Activated naive CD4-positive, alpha-beta T cell treated with anti-CD3 and anti-CD28 coated beads, Interleukin-2, amount 50 U/mL, for 72 hours (primary cell): ENCODE results near the gene NBPF12. TPM values are rescaled to one million over a fixed set of nuclear protein-coding genes. Genes with fewer than 3 reads are reported as not detected.
A peak's percentile ranks its signal among the peaks of the same experiment; 100 is the strongest.
"Not testable (repeated sequence)": the region's sequence is repeated elsewhere in the genome, so short reads cannot be mapped to it uniquely, and the experiment has no call there.

ENCODE experiments used
- ATAC-seq, 2 donors: fragments of 150-1000 bp; cut with Tn5 transposase; 2 replicates each; pipeline ENCODE4 v1.10.0; 2021; ENCODE audit warnings: mild to moderate bottlenecking in 2 of 2, moderate library complexity in 2 of 2
- DNase-seq, 2 donors: peaks; one replicate each; pipeline ENCODE4 v3.0.0; 2021 to 2022; ENCODE audit warnings: low spot score in 2 of 2
- H3K27ac Mint-ChIP-seq, 2 donors: one replicate each; pipeline ENCODE4 v1.8.0; 2022; ENCODE audit warnings: mild to moderate bottlenecking in 2 of 2, mixed read lengths in 2 of 2
- H3K36me3 Mint-ChIP-seq, 2 donors: one replicate each; pipeline ENCODE4 v1.8.0; 2022; ENCODE audit warnings: mixed read lengths in 2 of 2
- H3K9me3 Mint-ChIP-seq, 2 donors: one replicate each; pipeline ENCODE4 v1.8.0; 2022; ENCODE audit warnings: mixed read lengths in 2 of 2
- total RNA-seq, 2 donors: library from RNA; stranded (reverse); gene quantifications; one replicate each; pipeline ENCODE4 v1.2.3, GENCODE V29; 2022

Gene NBPF12
- total RNA-seq, 2 donors from 2014 or later = 10.3 to 10.5 TPM

- ATAC-seq, DNase-seq, H3K36me3 Mint-ChIP-seq, H3K27ac Mint-ChIP-seq, H3K9me3 Mint-ChIP-seq: not testable (repeated sequence)
These were observed 5.3 kb downstream of the NBPF12 start for GRCh38 chr1:146943342-146943886.

- not testable (repeated sequence) for ATAC-seq, DNase-seq
These were observed 10.0 kb downstream of the NBPF12 start for GRCh38 chr1:146948127-146948526.

GRCh38 chr1:146964340-146964739 lies 26.2 kb downstream of the NBPF12 start:
- ATAC-seq, H3K9me3 Mint-ChIP-seq, H3K36me3 Mint-ChIP-seq, DNase-seq: not testable (repeated sequence)
- peak overlapping the region in 1 of 2 donors; percentile 50 for H3K27ac Mint-ChIP-seq

More at GRCh38 chr1:146948127-146948526, 10.0 kb downstream of the NBPF12 start:
- not testable (repeated sequence) for H3K9me3 Mint-ChIP-seq, H3K36me3 Mint-ChIP-seq, H3K27ac Mint-ChIP-seq

GRCh38 chr1:146966351-146966750 lies 28.2 kb downstream of the NBPF12 start:
- not testable (repeated sequence) for H3K9me3 Mint-ChIP-seq, DNase-seq, ATAC-seq, H3K27ac Mint-ChIP-seq, H3K36me3 Mint-ChIP-seq

GRCh38 chr1:146970656-146971055 lies 32.5 kb downstream of the NBPF12 start:
- ATAC-seq, DNase-seq, H3K36me3 Mint-ChIP-seq, H3K9me3 Mint-ChIP-seq, H3K27ac Mint-ChIP-seq: not testable (repeated sequence)

GRCh38 chr1:146972681-146973080 lies 34.6 kb downstream of the NBPF12 start:
- H3K36me3 Mint-ChIP-seq, DNase-seq, H3K27ac Mint-ChIP-seq, H3K9me3 Mint-ChIP-seq, ATAC-seq: not testable (repeated sequence)

- H3K9me3 Mint-ChIP-seq, H3K27ac Mint-ChIP-seq, DNase-seq, H3K36me3 Mint-ChIP-seq, ATAC-seq: not testable (repeated sequence)
These were observed 47.7 kb downstream of the NBPF12 start for GRCh38 chr1:146985855-146986254.

- H3K27ac Mint-ChIP-seq, DNase-seq, H3K9me3 Mint-ChIP-seq, ATAC-seq, H3K36me3 Mint-ChIP-seq: not testable (repeated sequence)
These were observed 48.3 kb downstream of the NBPF12 start for GRCh38 chr1:146986450-146986849.

GRCh38 chr1:146987502-146987901 lies 49.4 kb downstream of the NBPF12 start:
- not testable (repeated sequence) for DNase-seq, H3K36me3 Mint-ChIP-seq, ATAC-seq, H3K9me3 Mint-ChIP-seq, H3K27ac Mint-ChIP-seq

- not testable (repeated sequence) for ATAC-seq, H3K36me3 Mint-ChIP-seq, DNase-seq, H3K9me3 Mint-ChIP-seq
- peak overlapping the region in 1 of 2 donors; percentile 55 for H3K27ac Mint-ChIP-seq
These were observed 51.3 kb downstream of the NBPF12 start for GRCh38 chr1:146989455-146989854.

- not testable (repeated sequence) for H3K27ac Mint-ChIP-seq, ATAC-seq
- peaks cover 17 to 21% of the 10 kb centered on the region in 2 donors for H3K9me3 Mint-ChIP-seq
These were observed 70.4 kb downstream of the NBPF12 start for GRCh38 chr1:147008495-147008894.

GRCh38 chr1:147026975-147027374 lies 88.9 kb downstream of the NBPF12 start:
- not testable (repeated sequence) for ATAC-seq, H3K27ac Mint-ChIP-seq, H3K36me3 Mint-ChIP-seq, DNase-seq, H3K9me3 Mint-ChIP-seq

More at GRCh38 chr1:147008495-147008894, 70.4 kb downstream of the NBPF12 start:
- H3K36me3 Mint-ChIP-seq = peaks cover 23 to 36% of the 10 kb centered on the region in 2 donors
- DNase-seq = not testable (repeated sequence)

- peak; percentile 79 to 80 for ATAC-seq
- DNase-seq = not testable (repeated sequence)
These were observed 92.0 kb downstream of the NBPF12 start for GRCh38 chr1:147030066-147030653.

GRCh38 chr1:147039916-147040315 lies 101.8 kb downstream of the NBPF12 start:
- Mint-ChIP-seq H3K36me3 (no peaks in the 10 kb centered on the region), H3K9me3 (no peaks in the 10 kb centered on the region), H3K27ac (no peak overlapping the region)
- DNase-seq = no peak
- no peak for ATAC-seq

More at GRCh38 chr1:147030066-147030653, 92.0 kb downstream of the NBPF12 start:
- H3K27ac Mint-ChIP-seq, H3K36me3 Mint-ChIP-seq, H3K9me3 Mint-ChIP-seq: not testable (repeated sequence)

GRCh38 chr1:147042891-147043290 lies 104.8 kb downstream of the NBPF12 start:
- ATAC-seq, H3K27ac Mint-ChIP-seq, DNase-seq, H3K36me3 Mint-ChIP-seq, H3K9me3 Mint-ChIP-seq: not testable (repeated sequence)

- not testable (repeated sequence) for H3K9me3 Mint-ChIP-seq, H3K36me3 Mint-ChIP-seq, ATAC-seq, DNase-seq, H3K27ac Mint-ChIP-seq
These were observed 106.4 kb downstream of the NBPF12 start for GRCh38 chr1:147044511-147044910.
